ENCODE measurements around the gene BBLN. TPM values are rescaled to one million over a fixed set of nuclear protein-coding genes. Genes with fewer than 3 reads are reported as not detected.
A peak's percentile ranks its signal among the peaks of the same experiment; 100 is the strongest.

Gene BBLN
- total RNA-seq, 3 donors from 2014 or later: 71.0 to 72.7 (median 71.6) TPM

- peak; percentile 56 to 60 for ATAC-seq
- H3K36me3 Mint-ChIP-seq (ENCODE audit: insufficient read depth): peaks cover 12% of the 10 kb centered on the region
- H3K4me1 Mint-ChIP-seq (ENCODE audit: low read depth): peaks cover 21% of the 10 kb centered on the region
- peak overlapping the region; percentile 82 for H3K4me3 Mint-ChIP-seq
- DNase-seq: peak; percentile 64
- no peaks in the 10 kb centered on the region for H3K9me3 Mint-ChIP-seq
- H3K27me3 Mint-ChIP-seq (ENCODE audit: low read depth): no peaks in the 10 kb centered on the region
Observed at GRCh38 chr9:128160603-128160987, 530 bp downstream of the BBLN start.

GRCh38 chr9:128161215-128161902, 1.3 kb downstream of the BBLN start:
- H3K36me3 Mint-ChIP-seq (ENCODE audit: insufficient read depth): peaks cover 14% of the 10 kb centered on the region

GRCh38 chr9:128162215-128163026, 2.4 kb downstream of the BBLN start:
- DNase-seq: no peak

More at GRCh38 chr9:128161215-128161902, 1.3 kb downstream of the BBLN start:
- DNase-seq (no peak), ATAC-seq (no peak)
- Mint-ChIP-seq H3K4me1 (ENCODE audit: low read depth) (peaks cover 21% of the 10 kb centered on the region), H3K4me3 (peak overlapping the region; percentile 82), H3K9me3 (no peaks in the 10 kb centered on the region), H3K27me3 (ENCODE audit: low read depth) (no peaks in the 10 kb centered on the region)

GRCh38 chr9:128163027-128163515, 3.0 kb downstream of the BBLN start:
- peaks cover 17% of the 10 kb centered on the region for H3K36me3 Mint-ChIP-seq (ENCODE audit: insufficient read depth)
- no peak for ATAC-seq
- H3K9me3 Mint-ChIP-seq: no peaks in the 10 kb centered on the region
- H3K4me1 Mint-ChIP-seq (ENCODE audit: low read depth): peaks cover 21% of the 10 kb centered on the region
- no peaks in the 10 kb centered on the region for H3K27me3 Mint-ChIP-seq (ENCODE audit: low read depth)
- DNase-seq: no peak
- H3K4me3 Mint-ChIP-seq: peak overlapping the region; percentile 46

More at GRCh38 chr9:128162215-128163026, 2.4 kb downstream of the BBLN start:
- ATAC-seq: no peak
- Mint-ChIP-seq H3K27me3 (ENCODE audit: low read depth) (no peaks in the 10 kb centered on the region), H3K36me3 (ENCODE audit: insufficient read depth) (peaks cover 17% of the 10 kb centered on the region), H3K4me1 (ENCODE audit: low read depth) (peaks cover 21% of the 10 kb centered on the region), H3K9me3 (no peaks in the 10 kb centered on the region), H3K4me3 (peak overlapping the region; percentile 82)

- no peak overlapping the region for H3K4me3 Mint-ChIP-seq
- peaks cover 21% of the 10 kb centered on the region for H3K4me1 Mint-ChIP-seq (ENCODE audit: low read depth)
- H3K9me3 Mint-ChIP-seq: no peaks in the 10 kb centered on the region
- ATAC-seq: no peak
- H3K36me3 Mint-ChIP-seq (ENCODE audit: insufficient read depth): peaks cover 20% of the 10 kb centered on the region
- no peaks in the 10 kb centered on the region for H3K27me3 Mint-ChIP-seq (ENCODE audit: low read depth)
- DNase-seq: no peak
Observed at GRCh38 chr9:128163523-128164306, 3.6 kb downstream of the BBLN start.

- DNase-seq: no peak
- Mint-ChIP-seq H3K4me1 (ENCODE audit: low read depth) (peaks cover 19% of the 10 kb centered on the region), H3K9me3 (no peaks in the 10 kb centered on the region), H3K27me3 (ENCODE audit: low read depth) (no peaks in the 10 kb centered on the region), H3K4me3 (no peak overlapping the region), H3K36me3 (ENCODE audit: insufficient read depth) (peaks cover 23% of the 10 kb centered on the region)
- ATAC-seq: no peak
Observed at GRCh38 chr9:128164307-128164885, 4.3 kb downstream of the BBLN start.

- peaks cover 30% of the 10 kb centered on the region for H3K36me3 Mint-ChIP-seq (ENCODE audit: insufficient read depth)
- H3K27me3 Mint-ChIP-seq (ENCODE audit: low read depth): no peaks in the 10 kb centered on the region
- no peaks in the 10 kb centered on the region for H3K9me3 Mint-ChIP-seq
- H3K4me1 Mint-ChIP-seq (ENCODE audit: low read depth): peaks cover 14% of the 10 kb centered on the region
- no peak overlapping the region for H3K4me3 Mint-ChIP-seq
- no peak for ATAC-seq
- no peak for DNase-seq
Observed at GRCh38 chr9:128166169-128166568, 6.1 kb downstream of the BBLN start.

- DNase-seq (no peak), ATAC-seq (no peak)
- Mint-ChIP-seq H3K36me3 (ENCODE audit: insufficient read depth) (peaks cover 30% of the 10 kb centered on the region), H3K4me3 (no peak overlapping the region), H3K4me1 (ENCODE audit: low read depth) (peaks cover 5% of the 10 kb centered on the region), H3K9me3 (no peaks in the 10 kb centered on the region), H3K27me3 (ENCODE audit: low read depth) (no peaks in the 10 kb centered on the region)
Observed at GRCh38 chr9:128167209-128167608, 7.1 kb downstream of the BBLN start.

- H3K36me3 Mint-ChIP-seq (ENCODE audit: insufficient read depth): peaks cover 23% of the 10 kb centered on the region
- no peak overlapping the region for H3K4me3 Mint-ChIP-seq
- H3K27me3 Mint-ChIP-seq (ENCODE audit: low read depth): no peaks in the 10 kb centered on the region
- H3K9me3 Mint-ChIP-seq: no peaks in the 10 kb centered on the region
- H3K4me1 Mint-ChIP-seq (ENCODE audit: low read depth): no peaks in the 10 kb centered on the region
- ATAC-seq (no peak), DNase-seq (no peak)
Observed at GRCh38 chr9:128168731-128169308, 8.8 kb downstream of the BBLN start.

- Mint-ChIP-seq H3K9me3 (no peaks in the 10 kb centered on the region), H3K4me1 (ENCODE audit: low read depth) (no peaks in the 10 kb centered on the region), H3K36me3 (ENCODE audit: insufficient read depth) (peaks cover 19% of the 10 kb centered on the region), H3K4me3 (no peak overlapping the region), H3K27me3 (ENCODE audit: low read depth) (no peaks in the 10 kb centered on the region)
- no peak for ATAC-seq
- no peak for DNase-seq
Observed at GRCh38 chr9:128169492-128169891, 9.4 kb downstream of the BBLN start.

GRCh38 chr9:128169925-128170324, 9.9 kb downstream of the BBLN start:
- H3K9me3 Mint-ChIP-seq: no peaks in the 10 kb centered on the region
- H3K27me3 Mint-ChIP-seq (ENCODE audit: low read depth): no peaks in the 10 kb centered on the region
- H3K4me1 Mint-ChIP-seq (ENCODE audit: low read depth): no peaks in the 10 kb centered on the region
- peaks cover 19% of the 10 kb centered on the region for H3K36me3 Mint-ChIP-seq (ENCODE audit: insufficient read depth)
- ATAC-seq (no peak), DNase-seq (no peak)
- H3K4me3 Mint-ChIP-seq: no peak overlapping the region

GRCh38 chr9:128174062-128174461, 14.0 kb downstream of the BBLN start:
- DNase-seq: no peak
- Mint-ChIP-seq H3K27me3 (ENCODE audit: low read depth) (no peaks in the 10 kb centered on the region), H3K4me1 (ENCODE audit: low read depth) (no peaks in the 10 kb centered on the region), H3K9me3 (no peaks in the 10 kb centered on the region), H3K36me3 (ENCODE audit: insufficient read depth) (peaks cover 18% of the 10 kb centered on the region), H3K4me3 (no peak overlapping the region)
- ATAC-seq: no peak

- Mint-ChIP-seq H3K4me3 (no peak overlapping the region), H3K4me1 (ENCODE audit: low read depth) (no peaks in the 10 kb centered on the region), H3K27me3 (ENCODE audit: low read depth) (no peaks in the 10 kb centered on the region), H3K36me3 (ENCODE audit: insufficient read depth) (peaks cover 16% of the 10 kb centered on the region), H3K9me3 (no peaks in the 10 kb centered on the region)
- ATAC-seq (no peak), DNase-seq (no peak)
Observed at GRCh38 chr9:128175102-128175563, 15.1 kb downstream of the BBLN start.

Data from activated T-cell treated with anti-CD3 and anti-CD28 coated beads, Interleukin-2, amount 50 U/mL, for 4 hours (primary cell).